Tibial nerve (tissue), 4 donors: ENCODE measurements around the gene KATNA1. TPM values are rescaled to one million over a fixed set of nuclear protein-coding genes. Genes with fewer than 3 reads are reported as not detected.
A peak's percentile ranks its signal among the peaks of the same experiment; 100 is the strongest.

ENCODE experiments used
- DNase-seq, 2 donors: peaks; one replicate each; pipeline ENCODE4 v3.0.0-alpha.2; 2019; ENCODE audit warnings: low spot score in 2 of 2
- H3K27ac ChIP-seq, 4 donors: fragments of 200-600 bp; sonication (generic) in 3 of 4; one replicate each; pipeline ENCODE4 v1.5.1; 2017 to 2019; ENCODE audit warnings: mild to moderate bottlenecking in 1 of 4
- H3K27me3 ChIP-seq, 2 donors: fragments of 200-600 bp; sonication (generic) in 1 of 2; one replicate each; pipeline versions ENCODE4 v1.5.1 to v1.6.0; 2017 to 2019
- H3K36me3 ChIP-seq, 3 donors: fragments of 200-600 bp; sonication (generic); one replicate each; pipeline ENCODE4 v1.5.1; 2018 to 2019
- H3K4me1 ChIP-seq, 4 donors: fragments of 200-600 bp; sonication (generic) in 3 of 4; one replicate each; pipeline ENCODE4 v1.5.1; 2017 to 2019
- H3K4me3 ChIP-seq, 4 donors: fragments of 200-600 bp; sonication (generic) in 3 of 4; one replicate each; pipeline ENCODE4 v1.5.1; 2017 to 2019; ENCODE audit warnings: mild to moderate bottlenecking in 1 of 4, moderate library complexity in 1 of 4
- H3K9me3 ChIP-seq, 4 donors: fragments of 200-600 bp; sonication (generic) in 3 of 4; one replicate each; pipeline ENCODE4 v1.5.1; 2017 to 2019
- EP300 ChIP-seq, 2 donors: sonication (generic); formaldehyde crosslinking; IDR thresholded peaks; one replicate each; pipeline ENCODE4 v1.6.1; 2017; ENCODE audit warnings: antibody characterized with exemption in 2 of 2, mild to moderate bottlenecking in 1 of 2
- POLR2A ChIP-seq, 2 donors: fragments of 450-650 bp; IDR thresholded peaks; one replicate each; pipeline ENCODE4 v1.6.1; 2017; ENCODE audit warnings: antibody characterized with exemption in 2 of 2, mild to moderate bottlenecking in 2 of 2, moderate library complexity in 2 of 2
- WGBS, 2 donors: methylation state at CpG; one replicate each; pipeline ENCODE4 v1.1.5; 2018; 5-methylcytosine and 5-hydroxymethylcytosine counted together
- total RNA-seq, 4 donors: library from RNA; depleted of rRNA; stranded (reverse); fragments of >200 nt; gene quantifications; one replicate each; pipeline ENCODE4 v1.1.0, GENCODE V29; 2016
- TF ChIP-seq, protein P1 (sequence below), 5 experiments: fragments of 200-600 bp in 3 of 5; fragments of 450-650 bp in 2 of 5; sonication (generic) in 3 of 5; IDR thresholded peaks; one replicate each; pipeline ENCODE4 v1.5.1; 2016 to 2019; ENCODE audit warnings: antibody characterized with exemption in 5 of 5, mild to moderate bottlenecking in 3 of 5, moderate library complexity in 2 of 5

The KATNA1 gene
- total RNA-seq, 4 donors from 2014 or later, result 13.5 to 22.5 (median 17.5) TPM

DNA sequence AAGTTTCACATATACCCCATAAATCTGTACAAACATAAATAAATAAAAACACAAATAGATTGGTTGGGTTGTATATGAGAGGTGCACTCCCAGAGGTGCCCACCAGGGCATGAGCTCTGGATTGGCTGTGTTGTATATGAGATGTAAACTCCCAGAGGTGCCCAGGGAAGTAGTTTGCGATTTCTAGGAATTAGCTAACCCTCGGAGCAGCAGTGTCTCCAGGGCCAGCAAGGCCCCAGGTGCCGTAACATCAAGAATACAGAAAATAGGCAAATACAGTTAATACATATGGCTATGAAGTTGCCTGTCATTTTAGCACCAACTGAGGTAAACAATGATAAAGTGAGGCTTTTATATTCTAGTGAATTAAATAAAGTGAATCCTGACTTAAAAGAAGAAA is 87.8 kb downstream of the KATNA1 start:
- no peak overlapping the region for H3K4me3 ChIP-seq
- no peak overlapping the region for H3K27ac ChIP-seq
- H3K27me3 ChIP-seq, result no peaks in the 10 kb centered on the region
- peaks cover 0 to 12% (median 0%) of the 10 kb centered on the region in 4 donors for H3K4me1 ChIP-seq
- TF ChIP-seq, protein P1, sequence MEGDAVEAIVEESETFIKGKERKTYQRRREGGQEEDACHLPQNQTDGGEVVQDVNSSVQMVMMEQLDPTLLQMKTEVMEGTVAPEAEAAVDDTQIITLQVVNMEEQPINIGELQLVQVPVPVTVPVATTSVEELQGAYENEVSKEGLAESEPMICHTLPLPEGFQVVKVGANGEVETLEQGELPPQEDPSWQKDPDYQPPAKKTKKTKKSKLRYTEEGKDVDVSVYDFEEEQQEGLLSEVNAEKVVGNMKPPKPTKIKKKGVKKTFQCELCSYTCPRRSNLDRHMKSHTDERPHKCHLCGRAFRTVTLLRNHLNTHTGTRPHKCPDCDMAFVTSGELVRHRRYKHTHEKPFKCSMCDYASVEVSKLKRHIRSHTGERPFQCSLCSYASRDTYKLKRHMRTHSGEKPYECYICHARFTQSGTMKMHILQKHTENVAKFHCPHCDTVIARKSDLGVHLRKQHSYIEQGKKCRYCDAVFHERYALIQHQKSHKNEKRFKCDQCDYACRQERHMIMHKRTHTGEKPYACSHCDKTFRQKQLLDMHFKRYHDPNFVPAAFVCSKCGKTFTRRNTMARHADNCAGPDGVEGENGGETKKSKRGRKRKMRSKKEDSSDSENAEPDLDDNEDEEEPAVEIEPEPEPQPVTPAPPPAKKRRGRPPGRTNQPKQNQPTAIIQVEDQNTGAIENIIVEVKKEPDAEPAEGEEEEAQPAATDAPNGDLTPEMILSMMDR (IDR thresholded peaks at IDR 0.05), result peak in 2 of 5 experiments; percentile 33 to 36
- TF ChIP-seq POLR2A (IDR thresholded peaks at IDR 0.05), result no peak
- DNase-seq, result no peak
- H3K9me3 ChIP-seq, result no peaks in the 10 kb centered on the region
- H3K36me3 ChIP-seq, result no peaks in the 10 kb centered on the region
- WGBS, 2 donors, result 59 to 60% methylated on average over 3 of the region's 3 CpGs

DNA sequence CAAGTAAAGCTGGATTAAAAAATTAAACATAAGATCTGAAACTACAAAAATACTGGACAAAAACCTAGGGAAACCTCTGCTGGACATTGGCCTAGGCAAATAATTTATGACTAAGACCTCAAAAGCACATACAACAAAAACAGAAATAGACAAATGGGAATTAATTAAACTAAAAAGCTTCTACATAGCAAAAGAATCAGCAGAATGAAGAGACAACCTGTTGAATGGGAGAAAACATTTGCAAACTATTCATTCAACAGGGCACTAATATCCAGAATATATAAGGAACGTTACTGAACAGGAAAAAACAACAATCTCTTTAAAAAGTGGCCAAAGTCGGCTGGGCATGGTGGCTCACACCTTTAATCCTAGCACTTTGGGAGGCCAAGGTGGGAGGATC is 89.1 kb downstream of the KATNA1 start:
- Histone ChIP-seq H3K9me3 (no peaks in the 10 kb centered on the region), H3K27me3 (no peaks in the 10 kb centered on the region), H3K4me1 (peaks cover 0 to 2% (median 0%) of the 10 kb centered on the region in 4 donors), H3K36me3 (no peaks in the 10 kb centered on the region), H3K27ac (no peak overlapping the region), H3K4me3 (no peak overlapping the region)
- 64 to 77% methylated on average over 2 of the region's 2 CpGs for WGBS, 2 donors
- no peak for DNase-seq
- TF ChIP-seq EP300 (IDR thresholded peaks at IDR 0.05) (no peak), POLR2A (IDR thresholded peaks at IDR 0.05) (no peak)
- TF ChIP-seq, protein P1 (IDR thresholded peaks at IDR 0.05), result no peak

DNA sequence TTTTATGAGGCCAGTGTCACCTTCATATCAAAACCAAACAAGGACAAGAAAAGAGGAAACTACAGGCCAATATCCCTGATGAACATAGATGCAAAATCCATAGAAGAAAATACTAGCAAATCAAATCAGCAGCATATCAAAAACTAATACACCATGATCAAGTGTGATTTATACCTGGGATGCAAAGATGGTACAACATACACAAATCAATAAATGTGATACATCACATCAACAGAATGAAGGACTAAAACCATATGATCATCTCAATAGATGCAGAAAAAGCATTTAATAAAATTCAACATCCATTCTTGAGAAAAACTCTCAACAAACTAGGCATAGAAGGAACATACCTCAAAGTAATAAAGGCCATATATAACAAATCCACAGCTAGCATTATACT is 90.5 kb downstream of the KATNA1 start:
- Histone ChIP-seq H3K4me1 (no peaks in the 10 kb centered on the region), H3K27ac (no peak overlapping the region), H3K27me3 (no peaks in the 10 kb centered on the region), H3K36me3 (no peaks in the 10 kb centered on the region), H3K9me3 (no peaks in the 10 kb centered on the region), H3K4me3 (no peak overlapping the region)
- TF ChIP-seq POLR2A (IDR thresholded peaks at IDR 0.05) (no peak), EP300 (IDR thresholded peaks at IDR 0.05) (no peak)
- TF ChIP-seq, protein P1 (IDR thresholded peaks at IDR 0.05), result no peak
- no peak for DNase-seq

DNA sequence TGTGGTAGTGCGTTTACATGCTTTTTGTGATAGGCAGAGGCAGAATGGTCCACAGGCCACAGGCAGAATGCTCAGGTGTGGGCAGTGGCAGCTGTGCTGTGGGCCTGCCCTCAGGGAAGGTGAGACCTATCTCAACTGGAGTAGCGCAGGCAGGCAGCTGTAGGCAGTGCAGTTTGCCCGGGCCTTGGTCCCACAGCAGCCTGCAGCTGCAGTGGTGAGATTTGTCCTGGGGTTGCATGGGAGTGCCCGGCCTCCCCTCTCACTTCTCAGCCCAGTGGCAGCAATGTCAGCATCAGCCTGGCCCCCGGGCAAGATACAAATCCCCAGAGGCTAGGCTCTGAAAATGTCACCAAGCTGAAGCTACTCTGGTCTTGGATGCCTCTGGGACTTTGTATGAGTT is 96.6 kb downstream of the KATNA1 start:
- Histone ChIP-seq H3K27me3 (no peaks in the 10 kb centered on the region), H3K4me1 (peaks cover 0 to under 1% (median 0%) of the 10 kb centered on the region in 4 donors), H3K36me3 (no peaks in the 10 kb centered on the region), H3K4me3 (no peak overlapping the region), H3K9me3 (no peaks in the 10 kb centered on the region), H3K27ac (no peak overlapping the region)
- TF ChIP-seq POLR2A (IDR thresholded peaks at IDR 0.05), result no peak
- TF ChIP-seq, protein P1 (IDR thresholded peaks at IDR 0.05), result no peak
- TF ChIP-seq EP300 (IDR thresholded peaks at IDR 0.05), result no peak
- DNase-seq, result no peak
- 72 to 79% methylated on average over 4 to 5 of the region's 5 CpGs for WGBS, 2 donors

DNA sequence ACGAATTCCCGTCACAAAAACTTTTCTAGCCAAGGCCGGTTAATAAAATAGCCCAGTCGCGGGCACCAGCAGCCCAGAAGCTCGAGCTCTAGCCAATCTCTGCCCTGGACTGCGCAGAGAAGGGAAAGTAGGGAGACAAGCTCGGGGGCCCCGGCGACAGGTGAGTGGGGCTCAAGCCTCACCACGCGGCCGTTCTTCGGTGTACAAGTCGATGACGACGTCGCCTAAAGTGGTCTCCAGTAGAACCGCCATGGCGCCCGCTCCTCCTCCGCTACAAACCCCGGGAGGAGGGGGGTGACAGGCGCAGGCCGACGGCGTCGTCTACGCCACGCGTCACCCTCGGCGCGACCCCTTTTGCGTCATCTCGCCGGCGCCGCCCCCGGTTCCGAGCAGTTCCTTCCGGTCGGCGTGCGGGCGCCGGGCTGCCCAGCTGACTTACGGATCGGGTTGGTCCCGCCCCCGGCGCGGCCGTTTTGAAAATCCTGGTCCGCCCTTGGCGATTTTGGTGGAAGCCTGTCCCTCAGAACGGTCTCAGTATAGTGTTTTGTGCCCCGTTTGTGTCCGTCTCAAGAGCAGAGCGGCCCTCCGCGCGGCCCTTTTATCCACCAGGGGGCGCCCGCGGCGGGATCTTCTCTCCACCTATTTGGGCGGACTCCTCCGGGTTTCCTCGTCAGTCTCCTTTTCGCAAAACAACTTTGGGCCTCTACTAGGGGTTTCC is 102.6 kb downstream of the KATNA1 start, which contains the start of gene PPIL4:
TSS of gene PPIL4 (minus strand) at position 290 of the 718 bp plus-strand sequence. CDS start at position 252, 38 bp downstream.
- TF ChIP-seq POLR2A (IDR thresholded peaks at IDR 0.05) (peak; percentile 53 to 90), EP300 (IDR thresholded peaks at IDR 0.05) (peak; percentile 98)
- TF ChIP-seq, protein P1 (IDR thresholded peaks at IDR 0.05), result peak; percentile 71 to 89 (median 86)
- Histone ChIP-seq H3K27me3 (no peaks in the 10 kb centered on the region), H3K4me1 (peaks cover 0 to 47% (median 19%) of the 10 kb centered on the region in 4 donors), H3K4me3 (peak within 1 kb of the TSS; percentile 64 to 96 (median 72)), H3K9me3 (no peaks in the 10 kb centered on the region), H3K36me3 (peaks cover 0 to under 1% (median 0%) of the 10 kb centered on the region in 3 donors), H3K27ac (peak within 1 kb of the TSS; percentile 92 to 99 (median 96))
- peak; percentile 92 to 94 for DNase-seq
- 0 to 1% methylated on average over 37 to 48 of the region's 71 CpGs for WGBS, 2 donors
